ENCODE measurements around the gene DAPK1.
"Not testable (repeated sequence)": the region's sequence is repeated elsewhere in the genome, so short reads cannot be mapped to it uniquely, and the experiment has no call there.

DAPK1 gene

GRCh38 chr9:87498046-87498810 lies 561 bp downstream of the DAPK1 start:
- DNase-seq: peak; percentile 34 to 50

GRCh38 chr9:87498811-87499360 lies 1.2 kb downstream of the DAPK1 start:
- DNase-seq: peak; percentile 41 to 43

- peak in 1 of 2 donors; percentile 12 for DNase-seq
Measured at GRCh38 chr9:87499424-87500017, 1.9 kb downstream of the DAPK1 start.

- DNase-seq: peak; percentile 58 to 67
Measured at GRCh38 chr9:87500491-87501270, 3.0 kb downstream of the DAPK1 start.

GRCh38 chr9:87501271-87501656 lies 3.6 kb downstream of the DAPK1 start:
- DNase-seq: not testable (repeated sequence)

- no peak for DNase-seq
Measured at GRCh38 chr9:87501806-87502205, 4.1 kb downstream of the DAPK1 start.

GRCh38 chr9:87502391-87503221 lies 4.9 kb downstream of the DAPK1 start:
- peak; percentile 82 to 95 for DNase-seq

GRCh38 chr9:87503430-87503829 lies 5.8 kb downstream of the DAPK1 start:
- DNase-seq: no peak

GRCh38 chr9:87503927-87504326 lies 6.3 kb downstream of the DAPK1 start:
- DNase-seq: no peak

GRCh38 chr9:87504938-87505337 lies 7.3 kb downstream of the DAPK1 start:
- no peak for DNase-seq

- DNase-seq: no peak
Measured at GRCh38 chr9:87505869-87506678, 8.4 kb downstream of the DAPK1 start.

- DNase-seq: no peak
Measured at GRCh38 chr9:87507576-87507975, 9.9 kb downstream of the DAPK1 start.

- no peak for DNase-seq
Measured at GRCh38 chr9:87510252-87510683, 12.6 kb downstream of the DAPK1 start.

GRCh38 chr9:87512311-87512710 lies 14.6 kb downstream of the DAPK1 start:
- DNase-seq: no peak

GRCh38 chr9:87513161-87513560 lies 15.5 kb downstream of the DAPK1 start:
- peak; percentile 38 to 40 for DNase-seq

- peak in 1 of 2 donors; percentile 63 for DNase-seq
Measured at GRCh38 chr9:87513880-87514535, 16.3 kb downstream of the DAPK1 start.

- peak; percentile 77 to 82 for DNase-seq
Measured at GRCh38 chr9:87515006-87515405, 17.3 kb downstream of the DAPK1 start.

GRCh38 chr9:87515588-87516221 lies 18.0 kb downstream of the DAPK1 start:
- no peak for DNase-seq

GRCh38 chr9:87516222-87516925 lies 18.7 kb downstream of the DAPK1 start:
- peak; percentile 92 to 97 for DNase-seq

GRCh38 chr9:87516926-87517290 lies 19.2 kb downstream of the DAPK1 start:
- DNase-seq: no peak

Data from inflammatory macrophage (primary cell).